Esophagus squamous epithelium (tissue), 4 donors: ENCODE results near the gene CLEC20A.

Source experiments
- CTCF ChIP-seq, 6 experiments: fragments of 450-650 bp in 4 of 6; fragments of 200-600 bp in 2 of 6; sonication (generic) in 2 of 6; IDR thresholded peaks; one replicate each; pipeline ENCODE4 v1.5.1; 2016 to 2019; ENCODE audit warnings: antibody characterized with exemption in 6 of 6, mild to moderate bottlenecking in 4 of 6, moderate library complexity in 4 of 6
- POLR2A ChIP-seq, 4 donors: fragments of 450-650 bp; IDR thresholded peaks; one replicate each; pipeline ENCODE4 v1.6.1; 2017; ENCODE audit warnings: antibody characterized with exemption in 4 of 4, mild to moderate bottlenecking in 4 of 4, moderate library complexity in 3 of 4

- TF ChIP-seq POLR2A (IDR thresholded peaks at IDR 0.05) (no peak), CTCF (IDR thresholded peaks at IDR 0.05) (no peak)
Observed at GRCh38 chr1:178488393-178488792, 8.4 kb downstream of the CLEC20A start.
